Heart right ventricle (tissue), 16 donors: ENCODE data around the gene S100A9. TPM values are rescaled to one million over a fixed set of nuclear protein-coding genes. Genes with fewer than 3 reads are reported as not detected.
A peak's percentile ranks its signal among the peaks of the same experiment; 100 is the strongest.

Source experiments
- ATAC-seq, 8 donors: fragments of 200-7000 bp; cut with Tn5 transposase; one replicate each; pipeline ENCODE4 v1.9.1; 2020; ENCODE audit warnings: mild to moderate bottlenecking in 8 of 8, moderate library complexity in 8 of 8, moderate number of reproducible peaks in 1 of 8
- DNase-seq, 2 donors: peaks; one replicate each; pipeline ENCODE4 v3.0.0-alpha.2; 2020
- H3K27ac ChIP-seq, 10 donors: fragments of 200-600 bp; sonication (generic) in 2 of 10; one replicate each; pipeline versions ENCODE4 v1.5.0 to v1.8.0; 2020 to 2022; ENCODE audit warnings: mild to moderate bottlenecking in 3 of 10
- H3K27me3 ChIP-seq, 7 donors: fragments of 200-600 bp; one replicate each; pipeline ENCODE4 v1.8.0; 2021 to 2022; ENCODE audit warnings: mild to moderate bottlenecking in 2 of 7
- H3K36me3 ChIP-seq, 9 donors: fragments of 200-600 bp; sonication (generic) in 1 of 9; one replicate each; pipeline versions ENCODE4 v1.5.0 to v1.8.0; 2020 to 2022; ENCODE audit warnings: mild to moderate bottlenecking in 2 of 9
- H3K4me1 ChIP-seq, 9 donors: fragments of 200-600 bp; sonication (generic) in 1 of 9; one replicate each; pipeline versions ENCODE4 v1.5.0 to v1.8.0; 2020 to 2022; ENCODE audit warnings: mild to moderate bottlenecking in 4 of 9
- H3K4me3 ChIP-seq, 10 donors: fragments of 200-600 bp; sonication (generic) in 2 of 10; one replicate each; pipeline versions ENCODE4 v1.5.0 to v1.8.0; 2020 to 2022; ENCODE audit warnings: mild to moderate bottlenecking in 7 of 10, moderate library complexity in 2 of 10
- H3K9me3 ChIP-seq, 11 donors: fragments of 200-600 bp in 10 of 11; sonication (generic) in 2 of 11; one replicate each; pipeline versions ENCODE4 v1.5.0 to v1.8.0; 2013 to 2022; ENCODE audit warnings: mild to moderate bottlenecking in 2 of 11, control low read depth in 1 of 11, moderate library complexity in 1 of 11
- WGBS, 2 donors: extraction: QIAGEN DNeasy Blood & Tissue Kit; methylation state at CpG; one replicate each; pipeline ENCODE4 v1.1.7; 2013; ENCODE audit warnings: inconsistent platforms in 1 of 2; 5-methylcytosine and 5-hydroxymethylcytosine counted together
- intact Hi-C, 10 donors: fragments of 100-400 bp; cut with DNase I; formaldehyde crosslinking; loops; one replicate each; pipeline versions ENCODE4 v1.11.1 to v1.14.2; 2022
- polyA plus RNA-seq, 2 donors: library from polyadenylated mRNA; stranded (reverse); fragments of 200-250 nt; gene quantifications; one replicate each; pipeline ENCODE4 v1.2.3, GENCODE V29; 2013
- total RNA-seq, 10 donors: library from RNA; stranded (reverse); fragmentation: NEBNext Ultra II Directional in 3 of 10; extraction: Animal tissue kit (Norgen Biotek cat#: 25700) in 3 of 10; gene quantifications; one replicate each; pipeline versions ENCODE4 v1.2.1 to v1.2.4, GENCODE V29; 2021 to 2023
- TF ChIP-seq, protein P1 (sequence below), 9 donors: fragments of 200-600 bp; sonication (generic) in 2 of 9; IDR thresholded peaks; one replicate each; pipeline versions ENCODE4 v1.5.0 to v1.8.0; 2021 to 2022; ENCODE audit warnings: antibody characterized with exemption in 9 of 9, mild to moderate bottlenecking in 5 of 9, moderate library complexity in 1 of 9
- donor health status: Arrhythmogenic right ventricular cardiomyopathy.
- donor health status: ischemic (EF 13 %, LVEDD 7.1; RV severe dilation, severe dysfunction).
- donor health status: healthy with polysubstance abuse.
- donor health status: DM: no; HTN: yes; CAD: no.
- donor health status: DM: no; HTN: no; CAD: no.
- donor health status: ischemic (EF 25% LVEDD 6.9; RV normal size, moderate dysfunction).
- donor health status: ischemic (EF 25% LVEDD 5.7; RV mildly dilated, moderate dysfunction).
- donor health status: healthy.
- donor health status: DM: yes; HTN: yes; CAD: no.
- donor health status: Ischemic cardiomyopathy.
- donor health status: ischemic (EF 35%, LVEDD 5.7; RV mildly dilated, moderate dysfunction).
- donor health status: nonischemic (EF 11% LVEDD 7.7; RV severe dilation, severe dysfunction).
- donor health status: DM: yes; HTN: yes; CAD: no.
- donor health status: PGD.
- donor health status: ischemic (EF 29% LVEDD 5.4; RV normal size, mild dysfunction).
- donor health status: nonischemic (EF 23%, LVEDD 6.1; RV moderate dilation, normal function).

Gene S100A9
- total and polyA plus RNA-seq, 12 donors = 9.9 to 182 (median 71.5) TPM

DNA sequence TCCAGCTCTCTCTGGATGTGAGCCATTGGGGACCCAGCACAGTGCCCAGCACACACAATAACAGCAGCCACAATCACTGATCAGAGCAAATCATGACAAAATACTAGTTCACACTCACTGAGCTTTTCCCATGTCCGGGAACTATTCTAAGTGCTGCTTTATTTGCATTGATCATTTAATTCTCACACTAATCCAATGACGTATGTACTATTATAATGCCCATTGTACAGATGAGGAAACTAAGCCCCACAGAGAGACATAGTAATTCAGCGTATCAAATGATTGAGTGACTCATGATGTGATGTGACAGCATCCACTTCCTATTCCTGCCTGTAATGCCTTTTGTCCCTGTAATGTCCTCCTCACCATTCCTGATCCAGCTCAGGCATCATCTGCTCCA, 35.2 kb downstream of the S100A9 start:
- WGBS, 2 donors = 82 to 89% methylated on average over 3 of the region's 3 CpGs
- Histone ChIP-seq H3K36me3 (no peaks in the 10 kb centered on the region), H3K4me1 (peaks cover 0 to 38% (median 4%) of the 10 kb centered on the region in 9 donors), H3K4me3 (no peak overlapping the region), H3K27me3 (peaks cover 0 to 13% (median 4%) of the 10 kb centered on the region in 7 donors), H3K9me3 (no peaks in the 10 kb centered on the region), H3K27ac (peak overlapping the region in 1 of 10 donors; percentile 87)
- intact Hi-C loops = no loop called here
- ATAC-seq (no peak), DNase-seq (no peak)
- TF ChIP-seq, protein P1, sequence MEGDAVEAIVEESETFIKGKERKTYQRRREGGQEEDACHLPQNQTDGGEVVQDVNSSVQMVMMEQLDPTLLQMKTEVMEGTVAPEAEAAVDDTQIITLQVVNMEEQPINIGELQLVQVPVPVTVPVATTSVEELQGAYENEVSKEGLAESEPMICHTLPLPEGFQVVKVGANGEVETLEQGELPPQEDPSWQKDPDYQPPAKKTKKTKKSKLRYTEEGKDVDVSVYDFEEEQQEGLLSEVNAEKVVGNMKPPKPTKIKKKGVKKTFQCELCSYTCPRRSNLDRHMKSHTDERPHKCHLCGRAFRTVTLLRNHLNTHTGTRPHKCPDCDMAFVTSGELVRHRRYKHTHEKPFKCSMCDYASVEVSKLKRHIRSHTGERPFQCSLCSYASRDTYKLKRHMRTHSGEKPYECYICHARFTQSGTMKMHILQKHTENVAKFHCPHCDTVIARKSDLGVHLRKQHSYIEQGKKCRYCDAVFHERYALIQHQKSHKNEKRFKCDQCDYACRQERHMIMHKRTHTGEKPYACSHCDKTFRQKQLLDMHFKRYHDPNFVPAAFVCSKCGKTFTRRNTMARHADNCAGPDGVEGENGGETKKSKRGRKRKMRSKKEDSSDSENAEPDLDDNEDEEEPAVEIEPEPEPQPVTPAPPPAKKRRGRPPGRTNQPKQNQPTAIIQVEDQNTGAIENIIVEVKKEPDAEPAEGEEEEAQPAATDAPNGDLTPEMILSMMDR (IDR thresholded peaks at IDR 0.05) = no peak

DNA sequence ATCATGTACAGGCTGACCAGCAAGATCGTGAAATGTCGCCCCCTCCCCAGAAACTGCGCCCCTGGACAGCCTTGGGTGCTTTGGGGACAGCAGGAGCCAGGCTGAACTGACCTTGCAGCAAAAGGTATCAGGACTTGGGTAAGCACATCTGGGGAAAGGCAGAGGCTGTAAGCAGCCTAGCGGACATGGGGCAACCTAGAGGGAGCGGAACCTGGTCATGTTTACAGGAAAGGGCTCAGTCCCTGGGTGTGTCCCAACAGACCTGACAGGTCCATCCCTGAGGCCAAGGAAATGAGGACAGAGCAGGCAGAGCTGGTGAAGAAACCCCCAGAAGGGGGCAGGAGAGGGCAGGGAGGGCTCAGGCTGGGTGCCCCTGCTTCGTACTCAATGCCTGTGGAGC, 36.3 kb downstream of the S100A9 start:
- Histone ChIP-seq H3K4me1 (peaks cover 0 to 34% (median 4%) of the 10 kb centered on the region in 9 donors), H3K27me3 (peaks cover 0 to 17% (median 4%) of the 10 kb centered on the region in 7 donors), H3K4me3 (no peak overlapping the region), H3K9me3 (no peaks in the 10 kb centered on the region), H3K36me3 (no peaks in the 10 kb centered on the region), H3K27ac (peak overlapping the region in 1 of 10 donors; percentile 87)
- WGBS, 2 donors = 81 to 83% methylated on average over 6 of the region's 6 CpGs
- intact Hi-C loops = no loop called here
- ATAC-seq (peak in 3 of 8 donors; percentile 7 to 12 (median 9)), DNase-seq (no peak)
- TF ChIP-seq, protein P1 (IDR thresholded peaks at IDR 0.05) = no peak

DNA sequence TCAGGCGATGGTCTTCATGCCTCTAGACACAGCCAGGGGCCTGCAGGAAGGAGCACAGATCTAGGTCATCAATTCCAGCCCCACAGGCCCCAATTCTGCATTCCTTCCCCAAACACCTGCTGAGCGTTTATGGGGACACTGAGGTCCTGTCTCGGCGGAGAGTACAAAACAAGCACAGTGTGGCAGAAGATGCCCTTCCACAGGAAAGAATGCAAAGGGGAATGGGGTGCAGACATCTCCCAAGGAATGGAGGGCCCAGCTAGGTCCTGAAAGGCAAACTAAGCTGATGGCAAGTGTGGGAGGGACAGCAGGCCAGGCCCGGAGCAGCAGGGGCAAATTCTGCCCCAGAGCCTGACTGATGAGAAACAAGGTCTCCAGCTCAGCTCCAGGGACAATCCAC, 36.7 kb downstream of the S100A9 start:
- ATAC-seq = no peak
- H3K9me3 ChIP-seq = no peaks in the 10 kb centered on the region

DNA sequence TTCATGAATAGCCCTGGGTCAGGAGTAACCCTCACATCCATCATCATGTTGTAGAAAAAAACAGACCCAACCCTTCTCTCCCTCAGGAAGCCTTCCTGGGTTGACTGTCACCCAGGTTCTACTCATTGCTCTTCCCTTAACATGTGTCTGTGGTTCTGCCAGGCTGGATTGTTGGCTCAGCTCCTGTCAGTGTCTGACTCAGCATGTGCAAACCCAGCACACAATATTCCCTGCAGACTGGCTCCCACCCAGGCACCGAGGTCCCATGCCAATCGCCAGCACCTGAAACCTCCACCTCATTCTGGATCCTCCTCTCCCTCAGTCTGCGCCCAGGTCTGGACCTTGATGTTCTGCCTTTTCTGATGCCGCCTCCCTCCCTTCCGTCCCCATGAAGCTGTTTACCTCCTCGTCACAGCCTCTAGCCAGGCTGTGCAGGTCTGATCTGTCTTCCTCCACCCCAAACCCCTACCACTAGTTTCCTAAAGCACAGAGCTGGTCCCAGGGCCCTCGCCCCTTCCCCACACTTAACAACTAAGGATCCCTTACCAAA, 37.6 kb downstream of the S100A9 start:
- WGBS, 2 donors = 70 to 82% methylated on average over 7 of the region's 7 CpGs
- Histone ChIP-seq H3K36me3 (no peaks in the 10 kb centered on the region), H3K9me3 (no peaks in the 10 kb centered on the region), H3K4me1 (peaks cover 0 to 28% (median 4%) of the 10 kb centered on the region in 9 donors), H3K27ac (peak overlapping the region in 1 of 10 donors; percentile 87), H3K27me3 (peaks cover 0 to 22% (median 0%) of the 10 kb centered on the region in 7 donors), H3K4me3 (no peak overlapping the region)
- TF ChIP-seq, protein P1 (IDR thresholded peaks at IDR 0.05) = no peak
- intact Hi-C loops = no loop called here
- peak in 1 of 2 donors; percentile 26 for DNase-seq
- peak in 2 of 8 donors; percentile 52 to 63 for ATAC-seq

More for the DNA sequence above, 36.7 kb downstream of the S100A9 start:
- peaks cover 0 to 34% (median 4%) of the 10 kb centered on the region in 9 donors for H3K4me1 ChIP-seq
- WGBS, 2 donors = 77 to 85% methylated on average over 5 of the region's 5 CpGs
- DNase-seq = no peak
- TF ChIP-seq, protein P1 (IDR thresholded peaks at IDR 0.05) = no peak
- no peak overlapping the region for H3K4me3 ChIP-seq
- intact Hi-C loops = no loop called here
- H3K27ac ChIP-seq = peak overlapping the region in 1 of 10 donors; percentile 87
- H3K27me3 ChIP-seq = peaks cover 0 to 22% (median 4%) of the 10 kb centered on the region in 7 donors
- no peaks in the 10 kb centered on the region for H3K36me3 ChIP-seq
